KBM-7 (cell line): ENCODE data around the gene CNR2.
A peak's percentile ranks its signal among the peaks of the same experiment; 100 is the strongest.
"Not testable (repeated sequence)": the region's sequence is repeated elsewhere in the genome, so short reads cannot be mapped to it uniquely, and the experiment has no call there.

Source experiments
- DNase-seq: peaks from one replicate; pipeline ENCODE4 v3.0.0-alpha.2; 2015
- in situ Hi-C: fragments of 300-500 bp; cut with MboI; formaldehyde crosslinking; loops from 2 replicates; pipeline ENCODE4 v1.14.3; 2020; ENCODE audit warnings: low sequenced_read_pairs, low pct_unique_long_range_greater_than_20kb, mixed read lengths

The CNR2 gene

GRCh38 chr1:23900017-23900416 lies 13.1 kb downstream of the CNR2 start:
- not testable (repeated sequence) for DNase-seq
- in situ Hi-C loops: loop anchor here (25.0 kb wide), 1 partner anchor 88 kb away; the partner anchor contains the start of gene GALE

- in situ Hi-C loops: no loop called here
- DNase-seq: peak; percentile 90
These were observed 14.1 kb downstream of the CNR2 start for GRCh38 chr1:23899070-23899469.

- peak; percentile 32 for DNase-seq
- in situ Hi-C loops: no loop called here
These were observed 16.1 kb downstream of the CNR2 start for GRCh38 chr1:23897083-23897482.

- in situ Hi-C loops: no loop called here
These were observed 16.7 kb downstream of the CNR2 start for GRCh38 chr1:23896491-23896890.

GRCh38 chr1:23895993-23896392 lies 17.2 kb downstream of the CNR2 start:
- in situ Hi-C loops: no loop called here
- DNase-seq: no peak

More at GRCh38 chr1:23896491-23896890, 16.7 kb downstream of the CNR2 start:
- DNase-seq: peak; percentile 82

- DNase-seq: no peak
- in situ Hi-C loops: no loop called here
These were observed 18.1 kb downstream of the CNR2 start for GRCh38 chr1:23895082-23895481.

- DNase-seq: no peak
- in situ Hi-C loops: no loop called here
These were observed 24.1 kb downstream of the CNR2 start for GRCh38 chr1:23889074-23889473.

GRCh38 chr1:23885222-23885621 lies 27.9 kb downstream of the CNR2 start:
- DNase-seq: no peak
- in situ Hi-C loops: no loop called here

- DNase-seq: no peak
- in situ Hi-C loops: no loop called here
These were observed 30.4 kb downstream of the CNR2 start for GRCh38 chr1:23882746-23883145.

- no peak for DNase-seq
- in situ Hi-C loops: no loop called here
These were observed 33.4 kb downstream of the CNR2 start for GRCh38 chr1:23879809-23880208.

- DNase-seq: no peak
- in situ Hi-C loops: no loop called here
These were observed 34.5 kb downstream of the CNR2 start for GRCh38 chr1:23878668-23879067.

- DNase-seq: no peak
- in situ Hi-C loops: no loop called here
These were observed 37.8 kb downstream of the CNR2 start for GRCh38 chr1:23875382-23875781.

GRCh38 chr1:23872421-23872820 lies 40.7 kb downstream of the CNR2 start:
- in situ Hi-C loops: no loop called here
- DNase-seq: no peak

GRCh38 chr1:23869051-23869450 lies 44.1 kb downstream of the CNR2 start:
- in situ Hi-C loops: no loop called here
- DNase-seq: peak; percentile 27

GRCh38 chr1:23868557-23869016 lies 44.6 kb downstream of the CNR2 start:
- DNase-seq: no peak
- in situ Hi-C loops: no loop called here

GRCh38 chr1:23867895-23868556 lies 45.1 kb downstream of the CNR2 start, which contains the start of gene FUCA1:
Gene FUCA1 (minus strand): TSS chr1:23868290. CDS start chr1:23868286, 4 bp downstream.
- peak; percentile 95 for DNase-seq
- in situ Hi-C loops: no loop called here

- in situ Hi-C loops: no loop called here
- peak; percentile 21 for DNase-seq
These were observed 45.6 kb downstream of the CNR2 start for GRCh38 chr1:23867542-23867894.

GRCh38 chr1:23865543-23865930 lies 47.6 kb downstream of the CNR2 start:
- in situ Hi-C loops: no loop called here
- DNase-seq: peak; percentile 77

- in situ Hi-C loops: no loop called here
- DNase-seq: no peak
These were observed 48.2 kb downstream of the CNR2 start for GRCh38 chr1:23864801-23865542.

- in situ Hi-C loops: no loop called here
- DNase-seq: no peak
These were observed 50.5 kb downstream of the CNR2 start for GRCh38 chr1:23862640-23863039.

GRCh38 chr1:23854568-23854967 lies 58.6 kb downstream of the CNR2 start:
- DNase-seq: peak; percentile 40
- in situ Hi-C loops: no loop called here
